WTC11 (cell line): ENCODE measurements around the gene SLC2A6.

Source experiments
- JUN ChIP-seq: sonication (generic); formaldehyde crosslinking; IDR thresholded peaks from 2 replicates; pipeline ENCODE4 v1.8.0; 2023; ENCODE audit warnings: mild to moderate bottlenecking, missing genetic modification reagents
- NFE2L1 ChIP-seq: sonication (generic); formaldehyde crosslinking; IDR thresholded peaks from 2 replicates; pipeline ENCODE4 v1.8.1; 2023; ENCODE audit warnings: missing genetic modification reagents
- SP1 ChIP-seq: sonication (generic); formaldehyde crosslinking; conservative IDR thresholded peaks from 2 replicates; pipeline ENCODE4 v1.8.1; 2022; ENCODE audit warnings: missing genetic modification reagents
- TEAD4 ChIP-seq: sonication (generic); formaldehyde crosslinking; IDR thresholded peaks from 2 replicates; pipeline ENCODE4 v1.8.0; 2022; ENCODE audit warnings: mild to moderate bottlenecking, missing genetic modification reagents
- TF ChIP-seq, protein P1 (sequence below): sonication (generic); formaldehyde crosslinking; IDR thresholded peaks from 2 replicates; pipeline ENCODE4 v1.8.1; 2023; ENCODE audit warnings: mild to moderate bottlenecking, missing genetic modification reagents
- TF ChIP-seq, protein P2 (sequence below): fragments of 200-600 bp; IDR thresholded peaks from 2 replicates; pipeline ENCODE4 v1.8.0; 2022; ENCODE audit warnings: antibody characterized with exemption
- TF ChIP-seq, protein P3 (sequence below): sonication (generic); formaldehyde crosslinking; IDR thresholded peaks from 2 replicates; pipeline ENCODE4 v1.8.0; 2023; ENCODE audit warnings: missing genetic modification reagents, mild to moderate bottlenecking, borderline replicate concordance
- TF ChIP-seq, protein P4 (sequence below): sonication (generic); formaldehyde crosslinking; IDR thresholded peaks from 2 replicates; pipeline ENCODE4 v1.8.1; 2023; ENCODE audit warnings: mild to moderate bottlenecking, moderate library complexity, missing genetic modification reagents
- TF ChIP-seq, protein P5 (sequence below): sonication (generic); formaldehyde crosslinking; IDR thresholded peaks from 2 replicates; pipeline ENCODE4 v1.8.1; 2022; ENCODE audit warnings: low read depth, missing genetic modification reagents, borderline replicate concordance
- TF ChIP-seq, protein P6 (sequence below): sonication (generic); formaldehyde crosslinking; IDR thresholded peaks from 2 replicates; pipeline ENCODE4 v1.8.1; 2022; ENCODE audit warnings: missing genetic modification reagents, borderline replicate concordance

DNA sequence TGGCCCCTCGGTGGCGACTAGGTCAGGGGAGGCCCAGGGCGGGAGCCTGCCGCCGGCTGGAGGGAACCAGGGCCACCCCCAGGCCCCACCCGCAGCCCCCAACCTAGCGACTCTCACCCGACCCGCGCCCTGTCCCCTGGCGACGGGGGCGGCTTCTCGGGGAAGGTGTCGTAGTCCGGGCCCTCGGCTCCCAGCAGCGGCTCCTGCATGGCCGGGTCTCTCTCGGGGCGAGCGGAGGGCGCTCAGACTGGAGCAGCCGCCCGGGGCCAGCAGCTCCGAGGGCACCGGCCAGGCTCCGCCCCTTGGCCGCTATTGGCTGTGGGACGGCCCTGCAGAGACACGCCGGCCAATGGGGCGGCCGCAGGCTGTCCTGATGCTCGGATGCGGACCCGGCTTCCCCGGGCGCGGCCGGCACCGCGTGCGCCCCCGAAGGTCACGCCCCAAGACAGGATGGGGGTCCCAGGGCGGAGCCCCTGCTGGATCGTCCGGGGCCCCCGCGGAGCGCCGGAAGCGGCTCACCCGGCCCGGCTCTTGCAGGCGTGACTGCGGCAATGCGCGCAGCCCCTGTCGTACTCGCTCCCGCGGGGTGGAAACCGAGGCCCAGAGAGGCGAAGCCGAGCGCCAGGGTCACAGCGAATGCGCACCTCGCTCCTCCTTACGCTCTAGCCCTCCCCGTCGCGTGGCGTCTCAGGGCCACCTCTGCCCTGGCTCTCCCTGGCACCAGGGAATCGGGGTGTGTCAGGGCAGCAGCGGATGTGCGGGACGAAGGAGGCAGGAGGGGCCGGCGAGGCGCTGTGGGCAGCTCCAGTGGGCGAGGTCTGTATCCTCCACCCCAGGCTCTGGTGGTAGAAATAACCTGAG lies at the start of gene SLC2A6:
- TF ChIP-seq, protein P1, sequence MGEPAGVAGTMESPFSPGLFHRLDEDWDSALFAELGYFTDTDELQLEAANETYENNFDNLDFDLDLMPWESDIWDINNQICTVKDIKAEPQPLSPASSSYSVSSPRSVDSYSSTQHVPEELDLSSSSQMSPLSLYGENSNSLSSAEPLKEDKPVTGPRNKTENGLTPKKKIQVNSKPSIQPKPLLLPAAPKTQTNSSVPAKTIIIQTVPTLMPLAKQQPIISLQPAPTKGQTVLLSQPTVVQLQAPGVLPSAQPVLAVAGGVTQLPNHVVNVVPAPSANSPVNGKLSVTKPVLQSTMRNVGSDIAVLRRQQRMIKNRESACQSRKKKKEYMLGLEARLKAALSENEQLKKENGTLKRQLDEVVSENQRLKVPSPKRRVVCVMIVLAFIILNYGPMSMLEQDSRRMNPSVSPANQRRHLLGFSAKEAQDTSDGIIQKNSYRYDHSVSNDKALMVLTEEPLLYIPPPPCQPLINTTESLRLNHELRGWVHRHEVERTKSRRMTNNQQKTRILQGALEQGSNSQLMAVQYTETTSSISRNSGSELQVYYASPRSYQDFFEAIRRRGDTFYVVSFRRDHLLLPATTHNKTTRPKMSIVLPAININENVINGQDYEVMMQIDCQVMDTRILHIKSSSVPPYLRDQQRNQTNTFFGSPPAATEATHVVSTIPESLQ (CRISPR knock-in tag), result no peak
- TF ChIP-seq JUN (CRISPR knock-in tag) (no peak), NFE2L1 (CRISPR knock-in tag) (no peak), SP1 (CRISPR knock-in tag) (peak; percentile 59), TEAD4 (no peak)
- TF ChIP-seq, protein P2, sequence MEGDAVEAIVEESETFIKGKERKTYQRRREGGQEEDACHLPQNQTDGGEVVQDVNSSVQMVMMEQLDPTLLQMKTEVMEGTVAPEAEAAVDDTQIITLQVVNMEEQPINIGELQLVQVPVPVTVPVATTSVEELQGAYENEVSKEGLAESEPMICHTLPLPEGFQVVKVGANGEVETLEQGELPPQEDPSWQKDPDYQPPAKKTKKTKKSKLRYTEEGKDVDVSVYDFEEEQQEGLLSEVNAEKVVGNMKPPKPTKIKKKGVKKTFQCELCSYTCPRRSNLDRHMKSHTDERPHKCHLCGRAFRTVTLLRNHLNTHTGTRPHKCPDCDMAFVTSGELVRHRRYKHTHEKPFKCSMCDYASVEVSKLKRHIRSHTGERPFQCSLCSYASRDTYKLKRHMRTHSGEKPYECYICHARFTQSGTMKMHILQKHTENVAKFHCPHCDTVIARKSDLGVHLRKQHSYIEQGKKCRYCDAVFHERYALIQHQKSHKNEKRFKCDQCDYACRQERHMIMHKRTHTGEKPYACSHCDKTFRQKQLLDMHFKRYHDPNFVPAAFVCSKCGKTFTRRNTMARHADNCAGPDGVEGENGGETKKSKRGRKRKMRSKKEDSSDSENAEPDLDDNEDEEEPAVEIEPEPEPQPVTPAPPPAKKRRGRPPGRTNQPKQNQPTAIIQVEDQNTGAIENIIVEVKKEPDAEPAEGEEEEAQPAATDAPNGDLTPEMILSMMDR, result no peak
- TF ChIP-seq, protein P3, sequence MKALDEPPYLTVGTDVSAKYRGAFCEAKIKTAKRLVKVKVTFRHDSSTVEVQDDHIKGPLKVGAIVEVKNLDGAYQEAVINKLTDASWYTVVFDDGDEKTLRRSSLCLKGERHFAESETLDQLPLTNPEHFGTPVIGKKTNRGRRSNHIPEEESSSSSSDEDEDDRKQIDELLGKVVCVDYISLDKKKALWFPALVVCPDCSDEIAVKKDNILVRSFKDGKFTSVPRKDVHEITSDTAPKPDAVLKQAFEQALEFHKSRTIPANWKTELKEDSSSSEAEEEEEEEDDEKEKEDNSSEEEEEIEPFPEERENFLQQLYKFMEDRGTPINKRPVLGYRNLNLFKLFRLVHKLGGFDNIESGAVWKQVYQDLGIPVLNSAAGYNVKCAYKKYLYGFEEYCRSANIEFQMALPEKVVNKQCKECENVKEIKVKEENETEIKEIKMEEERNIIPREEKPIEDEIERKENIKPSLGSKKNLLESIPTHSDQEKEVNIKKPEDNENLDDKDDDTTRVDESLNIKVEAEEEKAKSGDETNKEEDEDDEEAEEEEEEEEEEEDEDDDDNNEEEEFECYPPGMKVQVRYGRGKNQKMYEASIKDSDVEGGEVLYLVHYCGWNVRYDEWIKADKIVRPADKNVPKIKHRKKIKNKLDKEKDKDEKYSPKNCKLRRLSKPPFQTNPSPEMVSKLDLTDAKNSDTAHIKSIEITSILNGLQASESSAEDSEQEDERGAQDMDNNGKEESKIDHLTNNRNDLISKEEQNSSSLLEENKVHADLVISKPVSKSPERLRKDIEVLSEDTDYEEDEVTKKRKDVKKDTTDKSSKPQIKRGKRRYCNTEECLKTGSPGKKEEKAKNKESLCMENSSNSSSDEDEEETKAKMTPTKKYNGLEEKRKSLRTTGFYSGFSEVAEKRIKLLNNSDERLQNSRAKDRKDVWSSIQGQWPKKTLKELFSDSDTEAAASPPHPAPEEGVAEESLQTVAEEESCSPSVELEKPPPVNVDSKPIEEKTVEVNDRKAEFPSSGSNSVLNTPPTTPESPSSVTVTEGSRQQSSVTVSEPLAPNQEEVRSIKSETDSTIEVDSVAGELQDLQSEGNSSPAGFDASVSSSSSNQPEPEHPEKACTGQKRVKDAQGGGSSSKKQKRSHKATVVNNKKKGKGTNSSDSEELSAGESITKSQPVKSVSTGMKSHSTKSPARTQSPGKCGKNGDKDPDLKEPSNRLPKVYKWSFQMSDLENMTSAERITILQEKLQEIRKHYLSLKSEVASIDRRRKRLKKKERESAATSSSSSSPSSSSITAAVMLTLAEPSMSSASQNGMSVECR (CRISPR knock-in tag), result peak; percentile 86; the same call in 1 of the 2 replicates
- TF ChIP-seq, protein P4, sequence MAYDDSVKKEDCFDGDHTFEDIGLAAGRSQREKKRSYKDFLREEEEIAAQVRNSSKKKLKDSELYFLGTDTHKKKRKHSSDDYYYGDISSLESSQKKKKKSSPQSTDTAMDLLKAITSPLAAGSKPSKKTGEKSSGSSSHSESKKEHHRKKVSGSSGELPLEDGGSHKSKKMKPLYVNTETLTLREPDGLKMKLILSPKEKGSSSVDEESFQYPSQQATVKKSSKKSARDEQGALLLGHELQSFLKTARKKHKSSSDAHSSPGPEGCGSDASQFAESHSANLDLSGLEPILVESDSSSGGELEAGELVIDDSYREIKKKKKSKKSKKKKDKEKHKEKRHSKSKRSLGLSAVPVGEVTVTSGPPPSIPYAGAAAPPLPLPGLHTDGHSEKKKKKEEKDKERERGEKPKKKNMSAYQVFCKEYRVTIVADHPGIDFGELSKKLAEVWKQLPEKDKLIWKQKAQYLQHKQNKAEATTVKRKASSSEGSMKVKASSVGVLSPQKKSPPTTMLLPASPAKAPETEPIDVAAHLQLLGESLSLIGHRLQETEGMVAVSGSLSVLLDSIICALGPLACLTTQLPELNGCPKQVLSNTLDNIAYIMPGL (CRISPR knock-in tag), result peak; percentile 22; the same call in 1 of the 2 replicates
- TF ChIP-seq, protein P5, sequence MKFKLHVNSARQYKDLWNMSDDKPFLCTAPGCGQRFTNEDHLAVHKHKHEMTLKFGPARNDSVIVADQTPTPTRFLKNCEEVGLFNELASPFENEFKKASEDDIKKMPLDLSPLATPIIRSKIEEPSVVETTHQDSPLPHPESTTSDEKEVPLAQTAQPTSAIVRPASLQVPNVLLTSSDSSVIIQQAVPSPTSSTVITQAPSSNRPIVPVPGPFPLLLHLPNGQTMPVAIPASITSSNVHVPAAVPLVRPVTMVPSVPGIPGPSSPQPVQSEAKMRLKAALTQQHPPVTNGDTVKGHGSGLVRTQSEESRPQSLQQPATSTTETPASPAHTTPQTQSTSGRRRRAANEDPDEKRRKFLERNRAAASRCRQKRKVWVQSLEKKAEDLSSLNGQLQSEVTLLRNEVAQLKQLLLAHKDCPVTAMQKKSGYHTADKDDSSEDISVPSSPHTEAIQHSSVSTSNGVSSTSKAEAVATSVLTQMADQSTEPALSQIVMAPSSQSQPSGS (CRISPR knock-in tag), result no peak
- TF ChIP-seq, protein P6, sequence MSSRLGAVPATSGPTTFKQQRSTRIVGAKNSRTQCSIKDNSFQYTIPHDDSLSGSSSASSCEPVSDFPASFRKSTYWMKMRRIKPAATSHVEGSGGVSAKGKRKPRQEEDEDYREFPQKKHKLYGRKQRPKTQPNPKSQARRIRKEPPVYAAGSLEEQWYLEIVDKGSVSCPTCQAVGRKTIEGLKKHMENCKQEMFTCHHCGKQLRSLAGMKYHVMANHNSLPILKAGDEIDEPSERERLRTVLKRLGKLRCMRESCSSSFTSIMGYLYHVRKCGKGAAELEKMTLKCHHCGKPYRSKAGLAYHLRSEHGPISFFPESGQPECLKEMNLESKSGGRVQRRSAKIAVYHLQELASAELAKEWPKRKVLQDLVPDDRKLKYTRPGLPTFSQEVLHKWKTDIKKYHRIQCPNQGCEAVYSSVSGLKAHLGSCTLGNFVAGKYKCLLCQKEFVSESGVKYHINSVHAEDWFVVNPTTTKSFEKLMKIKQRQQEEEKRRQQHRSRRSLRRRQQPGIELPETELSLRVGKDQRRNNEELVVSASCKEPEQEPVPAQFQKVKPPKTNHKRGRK (CRISPR knock-in tag), result no peak
